Islet of Langerhans (tissue), 1 donor: ENCODE measurements around the gene CACNA1G.

Experiments used
- FAIRE-seq: peaks from one replicate; lab custom pipeline; 2011; peaks lifted over from hg19 to GRCh38; lab: Jason Lieb, UNC

The CACNA1G gene

GRCh38 chr17:50560185-50560824 lies at the start of gene CACNA1G:
TSS of gene CACNA1G (plus strand) at chr17:50560715. CDS start at chr17:50561460, 745 bp downstream.
- no peak for FAIRE-seq

- no peak for FAIRE-seq
Observed at GRCh38 chr17:50511058-50511457, 49.5 kb upstream of the CACNA1G start.

- FAIRE-seq, result no peak
Observed at GRCh38 chr17:50513495-50513894, 47.0 kb upstream of the CACNA1G start.

- no peak for FAIRE-seq
Observed at GRCh38 chr17:50514388-50514787, 46.1 kb upstream of the CACNA1G start.

GRCh38 chr17:50514936-50515702 lies 45.4 kb upstream of the CACNA1G start:
- no peak for FAIRE-seq

GRCh38 chr17:50517011-50517410 lies 43.5 kb upstream of the CACNA1G start:
- FAIRE-seq, result no peak

- FAIRE-seq, result no peak
Observed at GRCh38 chr17:50517504-50518383, 42.8 kb upstream of the CACNA1G start.

- FAIRE-seq, result no peak
Observed at GRCh38 chr17:50518384-50519023, 42.0 kb upstream of the CACNA1G start.

- no peak for FAIRE-seq
Observed at GRCh38 chr17:50519141-50519834, 41.2 kb upstream of the CACNA1G start.

- no peak for FAIRE-seq
Observed at GRCh38 chr17:50520483-50520882, 40.0 kb upstream of the CACNA1G start.

- FAIRE-seq, result no peak
Observed at GRCh38 chr17:50521514-50521913, 39.0 kb upstream of the CACNA1G start.

GRCh38 chr17:50522766-50523165 lies 37.7 kb upstream of the CACNA1G start:
- no peak for FAIRE-seq

- no peak for FAIRE-seq
Observed at GRCh38 chr17:50523208-50523607, 37.3 kb upstream of the CACNA1G start.

GRCh38 chr17:50524838-50525237 lies 35.7 kb upstream of the CACNA1G start:
- FAIRE-seq, result no peak

- no peak for FAIRE-seq
Observed at GRCh38 chr17:50527155-50527762, 33.3 kb upstream of the CACNA1G start.

- no peak for FAIRE-seq
Observed at GRCh38 chr17:50527949-50528474, 32.5 kb upstream of the CACNA1G start.

- FAIRE-seq, result no peak
Observed at GRCh38 chr17:50529849-50530248, 30.7 kb upstream of the CACNA1G start.

- no peak for FAIRE-seq
Observed at GRCh38 chr17:50531428-50532025, 29.0 kb upstream of the CACNA1G start.

GRCh38 chr17:50532452-50533024 lies 28.0 kb upstream of the CACNA1G start, which contains the start of gene EPN3:
TSS of gene EPN3 (plus strand) at chr17:50532735. CDS start at chr17:50536557, 3,822 bp downstream.
- no peak for FAIRE-seq

GRCh38 chr17:50533185-50533584 lies 27.3 kb upstream of the CACNA1G start:
- FAIRE-seq, result no peak
